Activated CD8-positive, alpha-beta memory T cell treated with anti-CD3 and anti-CD28 coated beads, Interleukin-2, amount 10 ng/mL, durations not matched to agents 7 days and 5 days (primary cell): ENCODE results near the gene SMARCB1. TPM values are rescaled to one million over a fixed set of nuclear protein-coding genes. Genes with fewer than 3 reads are reported as not detected.

Source experiments
- ATAC-seq: fragments of 150-1000 bp; cut with Tn5 transposase; one replicate; pipeline ENCODE4 v1.10.0; 2021; ENCODE audit warnings: moderate library complexity
- CTCF ChIA-PET: fragments of 350-600 bp; sonication (Branson Sonifier 250); formaldehyde crosslinking; loops from one replicate; lab custom pipeline; 2021; ENCODE audit warnings: antibody characterized with exemption; lab: Charles Lee
- DNase-seq: peaks from one replicate; pipeline ENCODE4 v3.0.0-alpha.2; 2020
- H3K27ac Mint-ChIP-seq: one replicate; pipeline ENCODE4 v1.8.0; 2021; ENCODE audit warnings: mild to moderate bottlenecking, mixed read lengths
- H3K27me3 Mint-ChIP-seq: one replicate; pipeline ENCODE4 v1.8.0; 2021; ENCODE audit warnings: mixed read lengths
- H3K36me3 Mint-ChIP-seq: one replicate; pipeline ENCODE4 v1.8.0; 2021; ENCODE audit warnings: mild to moderate bottlenecking, mixed read lengths
- H3K4me1 Mint-ChIP-seq: one replicate; pipeline ENCODE4 v1.8.0; 2021; ENCODE audit warnings: mixed read lengths
- H3K4me3 Mint-ChIP-seq: one replicate; pipeline ENCODE4 v1.8.0; 2021; ENCODE audit warnings: mild to moderate bottlenecking, moderate library complexity, mixed read lengths
- H3K9me3 Mint-ChIP-seq: one replicate; pipeline ENCODE4 v1.8.0; 2022; ENCODE audit warnings: low read depth, mixed read lengths
- total RNA-seq, 2 experiments: library from RNA; stranded (reverse); gene quantifications; one replicate each; pipeline ENCODE4 v1.2.3, GENCODE V29; 2021

SMARCB1 gene
- total RNA-seq, 2 experiments from 2014 or later, result 117 to 137 TPM

DNA sequence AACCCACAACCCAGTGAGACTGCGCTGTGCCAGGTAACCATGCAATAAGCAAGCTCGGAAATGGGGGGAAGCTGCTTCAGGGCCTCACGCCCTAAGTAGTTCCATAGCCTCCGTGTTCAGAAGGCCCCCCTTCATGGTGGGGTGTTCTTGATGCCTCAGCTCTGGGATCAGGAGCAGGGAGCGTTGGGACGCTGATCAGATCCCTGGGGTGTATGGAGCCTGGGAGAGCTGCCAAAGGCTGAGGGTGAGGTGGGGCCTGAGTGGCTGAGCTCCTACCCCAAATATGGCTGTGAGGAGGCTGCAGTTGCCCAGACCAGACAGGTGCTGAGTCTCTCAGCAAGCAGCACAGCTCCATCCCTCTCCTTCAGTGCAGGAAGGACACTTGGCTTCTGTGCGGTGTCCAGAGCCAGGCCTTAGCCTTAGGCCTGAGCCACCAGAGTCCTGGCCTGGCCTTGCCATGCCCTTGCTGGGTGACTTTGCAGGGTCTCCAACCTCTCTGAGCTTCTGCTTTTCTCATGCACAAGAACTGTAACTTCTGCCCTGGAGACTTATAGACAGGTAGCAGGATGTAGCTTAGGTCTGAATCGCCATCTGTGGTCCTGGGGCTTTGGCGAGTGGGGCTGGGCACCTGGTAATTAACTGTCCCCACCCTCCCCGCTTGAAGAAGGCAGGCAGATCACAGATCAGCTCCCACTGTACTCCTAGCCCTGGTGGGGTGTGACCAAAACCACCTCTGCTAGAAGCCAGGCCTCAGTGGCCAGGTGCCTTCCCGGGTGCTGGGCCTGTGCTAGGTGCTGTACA lies 8.8 kb upstream of the SMARCB1 start:
- H3K27me3 Mint-ChIP-seq, result peaks cover 7% of the 10 kb centered on the region
- H3K27ac Mint-ChIP-seq, result no peak overlapping the region
- H3K9me3 Mint-ChIP-seq, result no peaks in the 10 kb centered on the region
- peaks cover 5% of the 10 kb centered on the region for H3K4me1 Mint-ChIP-seq
- CTCF ChIA-PET, result interaction anchor here (0.6 to 1.6 kb wide), 3 partner anchors 10 to 43 kb away, joined by 3 to 4 read pairs (median 4); partner anchors contain the start of gene CHCHD10
- no peaks in the 10 kb centered on the region for H3K36me3 Mint-ChIP-seq
- ATAC-seq, result no peak
- DNase-seq, result no peak
- H3K4me3 Mint-ChIP-seq, result no peak overlapping the region

DNA sequence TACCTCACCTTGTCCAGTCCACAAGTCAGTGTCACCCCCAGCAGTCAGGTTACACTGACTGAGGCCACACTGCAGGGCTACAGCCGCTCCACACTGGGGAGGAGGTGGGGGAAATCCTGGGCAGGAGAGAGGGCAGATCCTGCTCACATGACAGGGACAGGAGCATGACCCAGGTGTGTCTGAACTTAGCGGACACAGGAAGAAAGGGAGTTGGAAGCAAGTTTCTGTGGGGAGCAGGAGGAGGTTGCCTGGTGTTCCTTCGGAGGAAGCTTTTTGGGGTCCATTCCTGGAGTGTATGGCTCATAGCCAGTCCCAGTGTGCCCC lies 8.2 kb upstream of the SMARCB1 start:
- CTCF ChIA-PET, result interaction anchor here (1.1 to 1.6 kb wide), 2 partner anchors 10 to 42 kb away, joined by 3 to 4 read pairs; partner anchors contain the start of gene CHCHD10
- no peak for ATAC-seq
- Mint-ChIP-seq H3K36me3 (no peaks in the 10 kb centered on the region), H3K4me3 (no peak overlapping the region), H3K4me1 (peaks cover 2% of the 10 kb centered on the region), H3K27ac (no peak overlapping the region), H3K9me3 (no peaks in the 10 kb centered on the region), H3K27me3 (peaks cover under 1% of the 10 kb centered on the region)
- DNase-seq, result no peak

DNA sequence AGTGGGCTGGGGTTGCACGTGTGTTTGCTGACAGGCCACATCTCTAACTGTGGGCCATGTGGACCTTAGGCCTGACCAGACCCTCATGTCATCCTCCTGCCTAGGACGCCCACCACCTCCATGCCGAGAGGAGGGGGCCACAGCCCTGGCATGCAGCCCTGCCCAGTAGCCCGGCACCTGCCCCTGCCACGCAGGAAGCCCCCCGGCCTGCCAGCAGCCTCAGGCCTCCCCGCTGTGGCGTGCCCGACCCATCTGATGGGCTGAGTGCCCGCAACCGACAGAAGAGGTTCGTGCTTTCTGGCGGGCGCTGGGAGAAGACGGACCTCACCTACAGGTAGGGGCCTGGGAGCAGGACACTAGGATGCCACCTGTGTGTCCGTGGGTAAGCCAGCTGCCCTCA lies 7.7 kb upstream of the SMARCB1 start:
- no peaks in the 10 kb centered on the region for H3K9me3 Mint-ChIP-seq
- no peaks in the 10 kb centered on the region for H3K27me3 Mint-ChIP-seq
- DNase-seq, result no peak
- no peak overlapping the region for H3K4me3 Mint-ChIP-seq
- H3K36me3 Mint-ChIP-seq, result no peaks in the 10 kb centered on the region
- no peak for ATAC-seq
- H3K4me1 Mint-ChIP-seq, result peaks cover 7% of the 10 kb centered on the region
- no peak overlapping the region for H3K27ac Mint-ChIP-seq
- CTCF ChIA-PET, result interaction anchor here (1.1 kb wide), 1 partner anchor 11 kb away, joined by 3 read pairs; the partner anchor contains the start of gene CHCHD10

DNA sequence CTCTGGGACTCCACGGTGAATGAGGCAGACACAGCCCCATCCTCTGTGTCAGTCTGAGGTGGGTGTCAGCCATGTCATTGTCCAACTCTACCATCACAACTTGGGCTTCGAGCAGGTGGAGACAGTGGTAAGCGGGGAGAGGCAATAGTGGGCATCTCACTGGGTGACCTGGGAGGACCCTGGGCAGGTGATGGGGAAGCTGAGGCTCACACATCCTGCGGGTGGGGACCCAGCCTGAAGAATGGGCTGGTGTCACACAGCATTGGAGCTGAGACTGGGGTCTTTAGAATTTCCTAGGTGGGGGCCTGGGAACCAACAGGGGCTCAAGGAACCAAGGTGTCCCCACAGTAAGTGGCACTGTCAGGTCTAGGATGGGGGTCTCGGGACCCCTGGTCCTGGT lies 7.0 kb upstream of the SMARCB1 start:
- CTCF ChIA-PET, result no interaction called here
- Mint-ChIP-seq H3K36me3 (no peaks in the 10 kb centered on the region), H3K27ac (no peak overlapping the region), H3K4me3 (no peak overlapping the region), H3K4me1 (peaks cover 13% of the 10 kb centered on the region), H3K9me3 (no peaks in the 10 kb centered on the region), H3K27me3 (no peaks in the 10 kb centered on the region)
- DNase-seq (no peak), ATAC-seq (no peak)

DNA sequence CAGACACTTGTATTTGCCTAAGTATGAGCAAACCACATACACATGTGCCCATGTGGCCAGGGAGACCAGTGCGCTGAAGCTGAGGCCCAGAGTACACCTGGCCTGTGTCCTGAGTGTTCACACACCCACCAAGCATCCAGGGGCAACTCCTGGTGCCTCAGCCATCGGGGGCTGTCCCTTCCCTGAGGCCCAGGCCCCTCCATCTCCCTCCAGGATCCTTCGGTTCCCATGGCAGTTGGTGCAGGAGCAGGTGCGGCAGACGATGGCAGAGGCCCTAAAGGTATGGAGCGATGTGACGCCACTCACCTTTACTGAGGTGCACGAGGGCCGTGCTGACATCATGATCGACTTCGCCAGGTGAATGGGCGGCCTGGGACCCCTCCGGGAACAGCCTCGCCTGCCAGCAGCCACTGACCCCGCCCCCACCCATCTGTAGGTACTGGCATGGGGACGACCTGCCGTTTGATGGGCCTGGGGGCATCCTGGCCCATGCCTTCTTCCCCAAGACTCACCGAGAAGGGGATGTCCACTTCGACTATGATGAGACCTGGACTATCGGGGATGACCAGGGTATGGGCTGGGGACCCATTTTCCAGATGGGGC lies 6.5 kb upstream of the SMARCB1 start:
- Mint-ChIP-seq H3K4me1 (peaks cover 13% of the 10 kb centered on the region), H3K27ac (no peak overlapping the region), H3K4me3 (no peak overlapping the region), H3K27me3 (no peaks in the 10 kb centered on the region), H3K9me3 (no peaks in the 10 kb centered on the region), H3K36me3 (no peaks in the 10 kb centered on the region)
- CTCF ChIA-PET, result interaction anchor here (1.2 kb wide), 1 partner anchor 12 kb away, joined by 3 read pairs; no protein-coding TSS in a partner anchor
- ATAC-seq, result no peak
- no peak for DNase-seq

DNA sequence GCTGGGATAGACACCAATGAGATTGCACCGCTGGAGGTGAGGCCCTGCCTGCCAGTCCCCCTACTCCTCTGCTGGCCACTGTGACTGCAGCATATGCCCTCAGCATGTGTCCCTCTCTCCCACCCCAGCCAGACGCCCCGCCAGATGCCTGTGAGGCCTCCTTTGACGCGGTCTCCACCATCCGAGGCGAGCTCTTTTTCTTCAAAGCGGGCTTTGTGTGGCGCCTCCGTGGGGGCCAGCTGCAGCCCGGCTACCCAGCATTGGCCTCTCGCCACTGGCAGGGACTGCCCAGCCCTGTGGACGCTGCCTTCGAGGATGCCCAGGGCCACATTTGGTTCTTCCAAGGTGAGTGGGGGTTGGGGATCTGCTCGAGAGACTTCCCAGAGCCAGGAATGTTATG lies 5.7 kb upstream of the SMARCB1 start:
- H3K9me3 Mint-ChIP-seq, result no peaks in the 10 kb centered on the region
- ATAC-seq, result no peak

DNA sequence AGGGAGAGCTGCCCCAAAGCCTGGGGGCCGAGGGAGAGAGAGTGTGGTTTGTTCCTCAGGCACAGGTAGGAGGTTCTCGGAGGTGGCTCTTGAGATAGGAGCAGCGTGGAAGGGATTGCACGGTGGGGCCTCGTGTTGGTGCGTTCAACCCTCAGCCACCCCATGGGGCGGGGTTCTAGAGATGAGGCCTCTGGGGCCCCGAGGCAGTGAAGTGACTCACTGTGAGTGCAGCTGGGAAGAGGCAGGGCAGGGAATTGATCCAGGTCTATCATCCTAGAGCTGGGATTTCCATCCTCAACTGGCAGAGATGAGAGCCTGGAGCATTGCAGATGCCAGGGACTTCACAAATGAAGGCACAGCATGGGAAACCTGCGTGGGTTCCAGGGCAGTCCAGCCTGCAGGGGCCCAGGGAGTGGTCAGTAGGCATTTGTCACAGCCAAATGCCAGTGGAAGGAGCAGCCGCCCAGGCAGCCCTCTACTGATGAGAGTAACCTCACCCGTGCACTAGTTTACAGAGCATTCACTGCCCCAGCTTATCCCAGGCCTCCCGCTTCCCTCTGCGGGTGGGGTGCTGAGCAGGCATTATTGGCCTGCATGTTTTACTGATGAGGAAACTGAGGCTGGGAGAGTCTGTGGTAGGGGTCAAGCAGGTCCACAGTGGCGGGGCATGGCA lies 5.1 kb upstream of the SMARCB1 start:
- DNase-seq (no peak), ATAC-seq (no peak)
- Mint-ChIP-seq H3K27ac (no peak overlapping the region), H3K9me3 (no peaks in the 10 kb centered on the region), H3K4me1 (peaks cover 22% of the 10 kb centered on the region), H3K4me3 (no peak overlapping the region), H3K36me3 (no peaks in the 10 kb centered on the region), H3K27me3 (no peaks in the 10 kb centered on the region)
- CTCF ChIA-PET, result interaction anchor here (1.2 kb wide), 1 partner anchor 13 kb away, joined by 3 read pairs; no protein-coding TSS in a partner anchor

More for the DNA sequence above, 5.7 kb upstream of the SMARCB1 start:
- no peak overlapping the region for H3K4me3 Mint-ChIP-seq
- H3K27ac Mint-ChIP-seq, result no peak overlapping the region
- peaks cover 16% of the 10 kb centered on the region for H3K4me1 Mint-ChIP-seq
- H3K27me3 Mint-ChIP-seq, result no peaks in the 10 kb centered on the region
- CTCF ChIA-PET, result interaction anchor here (1.2 kb wide), 1 partner anchor 12 kb away, joined by 3 read pairs; no protein-coding TSS in a partner anchor
- H3K36me3 Mint-ChIP-seq, result no peaks in the 10 kb centered on the region
- no peak for DNase-seq

DNA sequence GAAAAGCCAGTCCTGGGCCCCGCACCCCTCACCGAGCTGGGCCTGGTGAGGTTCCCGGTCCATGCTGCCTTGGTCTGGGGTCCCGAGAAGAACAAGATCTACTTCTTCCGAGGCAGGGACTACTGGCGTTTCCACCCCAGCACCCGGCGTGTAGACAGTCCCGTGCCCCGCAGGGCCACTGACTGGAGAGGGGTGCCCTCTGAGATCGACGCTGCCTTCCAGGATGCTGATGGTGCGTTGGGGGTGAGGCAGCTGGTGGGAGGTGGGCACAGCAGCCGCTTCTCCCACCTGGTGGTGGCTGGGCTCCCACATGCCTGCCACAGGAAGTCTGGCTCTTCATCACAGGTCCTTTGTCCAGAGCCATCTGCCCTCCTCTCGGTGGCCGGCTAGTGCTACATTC lies 4.5 kb upstream of the SMARCB1 start:
- DNase-seq (no peak), ATAC-seq (no peak)
- H3K27me3 Mint-ChIP-seq, result no peaks in the 10 kb centered on the region
- H3K27ac Mint-ChIP-seq, result no peak overlapping the region
- CTCF ChIA-PET, result no interaction called here
- peaks cover 22% of the 10 kb centered on the region for H3K4me1 Mint-ChIP-seq
- no peak overlapping the region for H3K4me3 Mint-ChIP-seq
- no peaks in the 10 kb centered on the region for H3K36me3 Mint-ChIP-seq
- H3K9me3 Mint-ChIP-seq, result no peaks in the 10 kb centered on the region

DNA sequence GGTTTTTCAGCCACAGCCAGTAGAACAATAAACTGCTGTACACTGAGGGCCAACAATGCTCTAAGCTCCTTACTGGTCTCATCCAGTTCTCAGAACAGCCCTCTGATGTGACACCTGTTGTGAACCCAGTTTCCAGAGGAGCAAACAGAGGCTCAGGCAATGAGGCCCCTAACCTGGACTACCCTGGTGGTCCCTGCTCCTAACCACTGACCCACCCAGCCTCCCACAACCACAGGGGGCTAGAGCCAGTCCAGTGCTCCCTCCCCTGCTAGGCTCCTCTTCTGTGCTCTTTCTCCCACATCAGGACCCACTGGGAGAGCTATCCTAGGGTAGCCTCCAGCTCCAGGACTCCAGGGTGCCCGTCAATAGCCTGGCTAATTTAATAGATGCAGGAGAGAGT lies 4.1 kb upstream of the SMARCB1 start:
- DNase-seq (no peak), ATAC-seq (no peak)
- CTCF ChIA-PET, result no interaction called here
- peaks cover 1% of the 10 kb centered on the region for H3K36me3 Mint-ChIP-seq
- no peaks in the 10 kb centered on the region for H3K9me3 Mint-ChIP-seq
- no peak overlapping the region for H3K27ac Mint-ChIP-seq
- no peak overlapping the region for H3K4me3 Mint-ChIP-seq
- H3K4me1 Mint-ChIP-seq, result peaks cover 25% of the 10 kb centered on the region
- no peaks in the 10 kb centered on the region for H3K27me3 Mint-ChIP-seq

DNA sequence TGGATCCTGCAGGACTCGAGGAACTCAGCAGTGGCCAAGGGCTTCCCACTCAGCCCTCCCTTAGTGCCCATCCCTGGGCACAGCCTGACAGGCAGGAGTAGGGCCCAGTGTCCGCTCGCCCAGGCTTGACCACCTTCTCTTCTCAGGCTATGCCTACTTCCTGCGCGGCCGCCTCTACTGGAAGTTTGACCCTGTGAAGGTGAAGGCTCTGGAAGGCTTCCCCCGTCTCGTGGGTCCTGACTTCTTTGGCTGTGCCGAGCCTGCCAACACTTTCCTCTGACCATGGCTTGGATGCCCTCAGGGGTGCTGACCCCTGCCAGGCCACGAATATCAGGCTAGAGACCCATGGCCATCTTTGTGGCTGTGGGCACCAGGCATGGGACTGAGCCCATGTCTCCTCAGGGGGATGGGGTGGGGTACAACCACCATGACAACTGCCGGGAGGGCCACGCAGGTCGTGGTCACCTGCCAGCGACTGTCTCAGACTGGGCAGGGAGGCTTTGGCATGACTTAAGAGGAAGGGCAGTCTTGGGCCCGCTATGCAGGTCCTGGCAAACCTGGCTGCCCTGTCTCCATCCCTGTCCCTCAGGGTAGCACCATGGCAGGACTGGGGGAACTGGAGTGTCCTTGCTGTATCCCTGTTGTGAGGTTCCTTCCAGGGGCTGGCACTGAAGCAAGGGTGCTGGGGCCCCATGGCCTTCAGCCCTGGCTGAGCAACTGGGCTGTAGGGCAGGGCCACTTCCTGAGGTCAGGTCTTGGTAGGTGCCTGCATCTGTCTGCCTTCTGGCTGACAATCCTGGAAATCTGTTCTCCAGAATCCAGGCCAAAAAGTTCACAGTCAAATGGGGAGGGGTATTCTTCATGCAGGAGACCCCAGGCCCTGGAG lies 3.3 kb upstream of the SMARCB1 start:
- Mint-ChIP-seq H3K27ac (peak overlapping the region; percentile 82), H3K9me3 (no peaks in the 10 kb centered on the region), H3K4me3 (no peak overlapping the region), H3K4me1 (peaks cover 33% of the 10 kb centered on the region), H3K27me3 (no peaks in the 10 kb centered on the region), H3K36me3 (peaks cover 1% of the 10 kb centered on the region)
- ATAC-seq, result no peak
- CTCF ChIA-PET, result interaction anchor here (0.9 to 1.0 kb wide), 2 partner anchors 12 to 66 kb away, joined by 3 read pairs; no protein-coding TSS in a partner anchor
- DNase-seq, result no peak

DNA sequence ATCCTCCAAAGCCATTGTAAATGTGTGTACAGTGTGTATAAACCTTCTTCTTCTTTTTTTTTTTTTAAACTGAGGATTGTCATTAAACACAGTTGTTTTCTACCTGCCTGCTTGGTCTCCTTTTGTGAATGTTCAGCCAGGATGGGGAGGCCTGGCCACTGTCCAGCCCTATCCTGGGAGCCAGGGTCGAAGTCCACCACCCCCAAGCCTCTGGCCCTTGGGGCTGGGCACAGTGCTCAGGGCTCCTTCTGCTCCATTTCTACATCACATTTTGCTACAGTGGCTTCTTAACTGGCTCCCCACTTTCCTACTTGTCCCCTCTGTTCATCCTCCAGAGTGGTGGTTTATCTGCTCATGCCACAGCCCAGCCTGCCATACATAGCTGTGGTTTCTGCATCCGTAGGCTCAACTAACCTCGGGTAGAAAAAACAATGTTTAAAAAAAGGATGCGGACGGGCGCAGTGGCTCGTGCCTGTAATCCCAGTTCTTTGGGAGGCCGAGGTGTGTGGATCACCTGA lies 2.5 kb upstream of the SMARCB1 start:
- ATAC-seq (no peak), DNase-seq (peak; percentile 61)
- H3K27ac Mint-ChIP-seq, result peak overlapping the region; percentile 82
- no peaks in the 10 kb centered on the region for H3K27me3 Mint-ChIP-seq
- no peak overlapping the region for H3K4me3 Mint-ChIP-seq
- CTCF ChIA-PET, result interaction anchor here (0.9 to 1.0 kb wide), 2 partner anchors 13 to 65 kb away, joined by 3 read pairs; no protein-coding TSS in a partner anchor
- H3K36me3 Mint-ChIP-seq, result peaks cover 3% of the 10 kb centered on the region
- H3K9me3 Mint-ChIP-seq, result no peaks in the 10 kb centered on the region
- peaks cover 36% of the 10 kb centered on the region for H3K4me1 Mint-ChIP-seq

DNA sequence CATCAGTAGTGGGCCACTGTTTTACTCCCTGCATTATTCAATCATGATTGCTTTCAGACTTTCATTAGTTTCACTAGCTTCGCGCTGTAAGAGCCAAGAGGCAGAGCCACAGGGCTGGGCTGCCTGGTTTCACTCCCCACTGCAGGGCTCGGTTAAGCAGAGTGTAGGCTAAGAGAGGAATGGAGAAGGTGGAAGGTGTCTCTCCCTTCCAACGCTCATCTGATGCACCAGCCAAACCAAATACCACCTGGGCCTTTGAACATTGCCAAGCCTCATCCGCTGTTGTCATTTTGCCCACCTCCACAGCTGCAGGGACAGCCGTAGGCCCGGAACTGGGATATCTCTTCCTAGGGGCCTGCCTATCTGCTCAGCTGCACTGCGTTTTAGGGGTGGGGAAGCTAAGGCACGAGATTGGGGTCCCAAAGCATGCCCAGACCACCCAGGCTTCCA lies 480 bp upstream of the SMARCB1 start:
- CTCF ChIA-PET, result interaction anchor here (0.6 to 2.4 kb wide), 3 partner anchors 19 to 71 kb away, joined by 3 to 9 read pairs (median 3); partner anchors contain the start of genes CHCHD10 and SLC2A11
- Mint-ChIP-seq H3K27ac (peak overlapping the region; percentile 87), H3K9me3 (no peaks in the 10 kb centered on the region), H3K27me3 (no peaks in the 10 kb centered on the region), H3K4me1 (peaks cover 44% of the 10 kb centered on the region), H3K4me3 (peak overlapping the region; percentile 94), H3K36me3 (peaks cover 3% of the 10 kb centered on the region)
- DNase-seq, result no peak
- ATAC-seq, result no peak
